NCI-H524 (cell line): ENCODE data around the gene MAD1L1.

ENCODE experiments used
- DNase-seq, 2 experiments: peaks; one replicate each; lab custom pipeline; 2025; lab: John Stamatoyannopoulos, UW

The MAD1L1 gene

DNA sequence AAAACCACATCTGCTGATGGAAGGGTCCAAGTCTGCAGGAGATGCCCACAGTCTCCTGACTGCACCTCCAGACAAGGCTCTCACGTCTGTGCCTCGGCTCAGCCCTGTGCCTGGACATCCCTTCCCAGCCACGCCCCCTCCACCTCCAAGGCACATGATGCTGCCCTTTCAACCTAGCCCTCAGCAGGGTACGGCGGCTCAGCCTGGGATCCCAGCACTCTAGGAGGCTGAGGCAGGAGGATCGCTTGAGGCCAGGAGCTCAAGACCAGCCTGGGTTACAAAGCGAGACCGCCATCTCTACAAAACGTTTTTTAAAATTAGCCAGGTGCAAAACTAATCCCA, 14.3 kb downstream of the MAD1L1 start:
- no peak for DNase-seq

DNA sequence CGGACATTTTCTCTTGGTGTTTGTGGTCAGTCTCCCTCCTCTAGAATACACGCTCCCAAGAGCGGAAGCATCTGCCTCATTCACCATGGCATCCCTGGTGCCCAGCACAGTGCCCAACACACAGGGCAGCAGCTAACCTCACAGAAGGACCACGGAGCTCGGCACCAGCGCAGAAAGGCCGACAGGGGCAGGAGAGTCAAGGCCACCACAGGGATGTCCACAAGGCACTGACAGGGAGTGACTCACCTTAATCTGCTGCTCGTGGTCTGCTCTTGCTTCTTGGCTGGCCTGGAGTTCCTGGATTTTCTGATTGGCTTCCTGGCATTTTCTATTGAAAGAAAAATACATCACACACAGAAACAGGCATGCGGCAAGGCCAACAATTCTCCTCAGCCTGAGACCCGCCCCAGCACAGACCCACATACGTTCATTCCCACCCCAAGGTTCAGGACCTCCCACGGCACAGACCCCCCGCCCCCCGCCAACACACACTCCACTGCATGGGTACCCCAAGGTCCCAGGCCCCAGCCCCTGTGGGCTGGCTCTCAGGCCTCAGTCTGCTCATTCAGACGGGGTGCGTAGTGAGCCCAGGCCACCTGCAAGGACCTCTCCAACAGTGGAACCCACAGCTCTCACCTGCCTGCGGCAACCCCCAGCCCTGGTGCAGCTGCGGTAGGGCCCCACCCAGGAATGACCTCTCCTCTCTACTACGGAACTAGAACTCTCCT, 14.9 kb downstream of the MAD1L1 start:
- DNase-seq: no peak

DNA sequence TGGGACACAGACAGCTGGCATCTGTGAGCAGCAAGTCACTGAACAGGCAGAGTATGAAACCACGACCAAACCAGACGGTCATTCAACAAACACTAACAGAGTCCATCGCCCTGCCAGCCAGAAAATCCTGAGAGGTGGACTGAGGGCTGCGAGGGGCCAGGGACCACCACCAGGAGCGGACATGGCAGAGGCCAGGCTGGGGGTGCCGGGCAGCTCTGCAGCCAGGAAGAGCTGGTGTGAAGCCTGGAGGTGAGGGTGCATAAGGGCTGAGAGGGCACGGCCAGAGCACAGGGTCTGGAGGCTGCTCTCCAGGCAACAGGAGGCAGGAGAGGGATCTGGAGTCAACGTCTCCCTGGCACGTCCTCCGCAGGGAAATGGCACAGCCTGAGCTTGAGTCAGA, 15.5 kb downstream of the MAD1L1 start:
- DNase-seq: no peak

DNA sequence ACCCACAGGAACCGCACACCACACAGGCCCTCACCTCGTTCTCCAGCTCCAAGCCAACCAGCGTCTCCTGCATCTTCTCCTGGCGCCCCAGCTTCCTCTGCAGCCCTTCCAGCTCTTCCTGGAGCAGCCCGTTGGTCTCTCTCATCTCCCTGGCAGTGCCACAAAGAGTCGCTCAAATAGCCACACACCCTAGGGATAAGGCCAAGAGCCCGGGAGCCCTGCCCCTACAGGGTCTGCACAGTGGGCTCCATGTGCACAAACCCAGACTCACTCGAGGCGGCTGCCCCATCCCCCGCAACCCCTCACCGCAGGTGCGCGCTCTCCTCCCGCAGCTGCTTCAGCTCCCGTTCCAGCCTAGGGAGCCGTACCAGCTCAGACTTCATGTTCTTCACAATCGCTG, 16.9 kb downstream of the MAD1L1 start:
- no peak for DNase-seq

DNA sequence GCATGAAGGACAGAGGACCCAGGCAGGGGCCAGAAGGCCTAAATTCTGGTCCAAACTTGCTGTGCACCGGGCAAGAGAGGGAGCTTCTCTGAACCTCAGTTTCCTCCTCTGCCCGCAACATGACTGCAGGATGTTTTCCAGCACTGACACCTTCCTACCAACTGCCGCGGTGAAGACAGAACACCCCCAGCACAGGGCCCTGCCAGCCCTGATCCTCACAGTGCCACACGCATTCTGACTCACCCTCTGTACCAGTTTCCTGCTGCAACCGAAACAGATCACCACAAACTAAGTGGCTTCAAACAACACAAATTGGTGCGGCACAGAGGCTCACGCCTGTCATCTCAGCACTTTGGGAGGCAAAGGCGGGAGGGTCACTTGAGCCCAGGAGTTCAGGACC, 18.1 kb downstream of the MAD1L1 start:
- DNase-seq: no peak

DNA sequence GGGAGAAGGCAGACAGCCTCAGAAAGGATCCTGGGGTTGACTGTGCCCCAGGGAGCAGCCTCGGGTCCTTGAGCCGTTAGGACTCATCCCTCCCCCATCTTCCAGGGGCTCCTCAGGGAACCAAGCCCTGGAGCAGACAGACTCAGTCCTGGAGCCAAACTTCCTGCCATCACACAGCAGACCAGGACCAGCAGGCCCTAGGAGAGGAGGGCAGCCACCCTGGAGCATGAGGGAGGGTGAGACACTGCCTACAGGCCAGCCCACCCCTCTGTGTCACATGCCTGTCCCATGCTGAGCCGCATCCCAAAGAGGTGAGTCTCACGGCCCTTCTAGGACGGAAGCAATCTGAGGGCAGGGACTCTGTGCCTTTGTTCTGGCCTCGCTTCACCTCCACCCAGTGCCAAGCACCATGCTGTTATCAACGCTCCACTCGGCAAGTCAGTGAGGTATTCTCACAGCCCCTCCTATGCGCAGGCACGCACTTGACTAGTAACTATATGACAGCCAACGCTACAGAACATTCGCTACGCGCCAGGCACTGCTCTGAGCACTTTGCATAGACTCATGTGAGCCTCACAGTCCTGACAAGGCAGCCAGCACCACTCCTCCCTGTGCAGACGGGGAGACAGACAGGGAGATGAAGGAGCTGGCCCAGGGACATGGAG, 19.1 kb downstream of the MAD1L1 start:
- no peak for DNase-seq

DNA sequence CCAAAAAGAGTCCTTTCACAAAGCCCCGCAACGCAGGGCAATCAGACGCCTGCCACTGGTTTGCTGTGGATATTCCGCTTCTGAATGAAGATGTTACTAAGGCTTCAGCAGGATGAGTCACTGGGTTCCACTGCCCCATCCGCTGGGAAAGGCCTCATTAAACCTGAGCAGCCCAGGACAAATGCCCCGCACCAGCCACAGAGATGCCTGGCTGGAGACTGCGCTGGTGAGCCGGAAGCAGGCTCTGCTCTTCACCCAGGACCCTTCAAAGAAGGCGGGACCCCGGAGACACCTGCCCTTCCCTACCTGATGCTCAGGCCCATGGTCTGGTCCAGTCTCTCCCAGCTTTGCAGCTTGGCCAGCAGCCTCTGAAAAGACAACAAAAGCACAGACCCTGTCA, 19.8 kb downstream of the MAD1L1 start:
- no peak for DNase-seq

DNA sequence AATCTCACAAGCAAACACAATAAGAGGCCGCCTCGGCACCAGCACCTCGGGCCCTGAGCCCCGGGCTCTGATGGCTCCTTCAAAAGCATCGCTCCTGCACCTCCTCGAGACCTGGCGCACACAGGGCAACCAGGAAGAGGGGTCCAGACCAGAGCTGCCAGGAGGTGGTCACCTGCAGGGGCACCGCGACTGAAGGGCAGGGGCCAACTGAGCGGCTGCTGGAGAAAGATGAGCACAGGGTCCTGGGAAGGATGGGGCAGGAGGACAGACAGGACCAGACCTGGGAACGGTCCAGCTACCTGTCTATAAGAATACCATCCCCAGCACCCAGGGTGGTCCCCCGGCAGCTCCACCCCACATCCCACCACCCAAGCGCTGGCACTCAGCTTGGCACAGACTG, 20.8 kb downstream of the MAD1L1 start:
- no peak for DNase-seq

DNA sequence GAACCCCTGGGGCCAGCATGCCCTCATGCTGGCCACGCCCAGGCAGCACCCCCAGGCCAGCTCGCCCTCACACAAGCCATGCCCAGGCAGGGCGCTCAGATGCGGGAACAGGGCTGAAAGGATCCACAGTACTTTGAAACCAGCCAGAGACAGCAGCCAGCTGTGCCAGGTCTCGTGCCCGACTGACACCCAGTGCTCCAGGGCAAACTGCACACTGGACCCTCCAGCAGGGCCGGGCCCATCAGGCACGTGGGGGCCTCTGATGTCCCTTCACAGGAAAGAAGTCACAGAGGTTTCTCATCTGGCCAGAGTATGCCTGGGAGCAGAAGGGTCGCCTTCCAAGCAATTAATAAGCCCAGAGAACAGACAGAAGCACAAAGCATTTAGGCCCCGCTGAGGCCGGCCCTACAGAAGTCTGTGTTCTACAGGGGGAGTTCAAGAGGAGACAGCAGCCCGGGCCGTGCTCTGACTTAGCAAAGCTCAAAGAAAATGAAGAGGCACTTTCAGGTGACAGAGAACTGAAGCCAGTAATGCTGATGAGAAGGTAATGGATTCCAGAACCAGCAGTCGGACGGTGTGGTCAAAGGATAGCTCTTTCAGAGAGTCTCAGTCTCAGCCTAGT, 21.4 kb downstream of the MAD1L1 start:
- no peak for DNase-seq

DNA sequence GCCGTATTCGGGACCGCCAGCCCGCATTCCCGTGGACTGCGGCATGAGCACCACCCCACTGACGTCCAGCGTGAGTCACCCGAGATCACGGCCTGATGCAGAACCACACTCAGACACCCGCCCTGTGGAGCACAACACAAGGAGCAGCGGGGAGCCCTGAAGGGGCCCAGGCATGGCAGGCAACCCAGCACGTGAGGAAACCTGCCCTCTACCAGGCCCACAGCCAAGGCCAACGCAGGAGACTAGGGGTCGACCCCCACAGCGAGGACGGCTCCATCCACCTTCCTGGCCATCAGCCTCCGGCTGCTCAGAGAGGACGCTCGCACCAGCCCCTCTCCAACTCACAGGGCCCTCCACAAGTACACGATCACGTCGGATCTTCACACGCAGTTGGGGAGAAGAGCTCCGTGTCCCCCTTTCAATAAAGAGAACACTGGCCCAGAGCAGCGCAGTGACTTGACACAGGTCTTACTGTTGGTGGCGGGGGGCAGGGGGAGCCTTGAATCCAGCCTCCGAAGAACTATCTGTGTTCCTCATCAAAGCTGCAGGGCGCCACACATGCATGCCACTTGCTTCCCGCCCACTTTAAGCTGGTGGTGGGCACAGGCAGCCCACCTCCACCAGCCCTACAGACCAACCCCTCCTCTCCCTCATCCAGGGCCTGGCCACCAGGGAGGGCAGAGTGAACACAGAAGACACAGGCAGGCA, 22.0 kb downstream of the MAD1L1 start:
- DNase-seq: no peak

DNA sequence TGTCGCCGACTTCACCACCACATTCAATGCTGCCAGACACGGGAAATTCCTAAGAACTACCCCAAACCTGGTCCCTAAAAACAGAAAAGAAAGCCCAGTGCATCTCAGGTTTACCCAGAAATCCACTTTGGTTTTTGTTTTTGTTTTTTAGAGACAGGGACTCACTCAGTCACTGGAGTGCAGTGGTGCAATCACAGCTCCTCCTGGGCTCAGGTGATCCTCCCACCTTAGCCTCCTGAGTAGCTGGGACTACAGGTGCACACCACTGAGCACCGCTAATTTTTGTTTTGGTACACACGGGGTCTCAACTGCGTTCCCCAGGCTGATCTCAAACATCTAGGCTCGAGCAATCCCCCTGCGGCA, 22.8 kb downstream of the MAD1L1 start:
- DNase-seq: no peak

DNA sequence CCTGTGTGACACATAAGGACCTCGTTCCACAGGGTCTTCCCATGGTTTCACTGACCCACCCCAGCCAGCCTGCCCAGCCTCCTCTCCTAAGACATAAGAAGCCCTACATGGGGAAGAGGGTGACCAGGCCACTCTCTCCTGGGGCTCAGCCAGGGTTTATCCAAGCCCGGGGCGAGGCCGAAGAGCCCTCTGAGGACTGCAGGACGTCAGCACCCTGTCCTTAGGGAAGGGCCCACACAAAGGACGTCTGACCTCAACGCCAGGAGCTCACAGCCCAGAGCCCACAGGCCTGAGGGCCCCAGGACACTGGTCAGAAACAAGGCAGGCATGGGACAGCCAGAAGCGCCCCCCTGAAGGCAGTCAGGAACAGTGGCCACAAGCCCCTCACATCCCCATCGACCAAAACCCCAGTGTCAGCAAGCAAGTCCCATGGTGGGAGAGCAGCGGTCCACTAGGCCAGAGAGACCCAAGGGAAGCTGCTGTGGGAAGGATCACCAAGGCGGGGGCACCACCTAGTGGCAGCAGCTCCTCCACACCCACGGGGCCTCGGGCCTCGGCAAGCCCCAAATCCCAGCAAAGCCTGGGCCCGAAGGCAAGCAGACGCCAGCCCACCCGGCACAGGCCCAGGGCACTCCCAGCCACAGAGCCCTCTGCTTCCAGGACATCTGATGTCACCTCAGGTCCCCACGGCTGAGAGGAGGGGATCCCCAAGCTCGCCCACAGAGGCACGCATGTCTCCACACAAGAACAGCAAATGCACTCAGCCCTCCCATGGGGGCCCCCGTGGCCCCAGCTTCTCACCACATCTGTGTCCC, 23.4 kb downstream of the MAD1L1 start:
- peak; percentile 26 to 54 for DNase-seq

DNA sequence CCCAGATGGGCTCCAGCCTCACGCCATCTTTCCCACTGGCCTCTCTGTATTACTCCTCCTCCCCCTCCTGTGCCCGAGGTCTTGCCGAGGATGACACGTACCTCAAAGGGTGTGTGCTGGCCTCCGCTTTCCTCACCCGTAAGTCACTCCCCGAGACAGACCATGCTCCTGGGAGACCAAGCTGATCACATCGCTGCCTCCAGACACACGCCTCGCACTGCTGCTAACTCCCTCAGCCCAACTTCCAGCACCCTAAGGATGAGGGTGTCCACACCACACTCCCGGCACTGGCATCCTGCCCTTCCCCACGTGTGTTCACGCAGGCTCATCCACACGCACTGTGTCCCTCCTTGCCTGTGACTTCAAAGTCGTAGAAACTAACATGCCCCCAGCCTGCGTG, 24.0 kb downstream of the MAD1L1 start:
- DNase-seq: no peak

DNA sequence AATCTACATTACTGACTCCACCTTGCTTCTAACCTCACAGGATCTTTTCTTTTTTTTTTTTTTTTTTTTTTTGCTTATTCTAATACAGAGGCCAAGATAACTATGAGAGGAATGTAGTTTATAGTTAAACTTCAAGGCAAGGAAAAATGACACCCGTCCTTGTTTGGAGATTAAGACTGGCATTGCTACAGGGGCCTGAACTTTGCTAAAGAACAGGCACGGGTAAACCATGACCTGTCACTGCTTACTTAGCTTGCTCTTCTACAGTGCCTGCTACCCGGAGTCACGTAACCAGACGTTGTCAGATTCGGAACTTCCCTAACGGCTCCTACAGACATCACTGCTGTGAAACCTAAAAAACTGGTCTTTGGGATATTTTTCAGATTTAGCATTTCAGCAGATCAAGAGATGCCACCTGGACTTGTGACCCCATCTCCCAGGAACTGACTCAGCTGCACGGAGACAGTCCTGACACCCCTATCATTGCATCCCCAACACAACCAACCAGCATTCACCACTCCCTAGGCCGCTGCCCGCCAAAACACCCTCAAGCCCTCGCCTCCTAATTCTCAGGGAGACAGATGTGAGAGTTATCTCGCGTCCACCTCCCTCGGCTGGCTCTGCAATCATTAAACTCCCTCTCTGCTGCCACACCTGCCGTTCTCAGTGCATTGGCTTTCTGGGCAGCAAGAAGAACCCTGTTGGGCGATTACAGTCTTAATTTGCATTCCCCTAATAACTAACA, 27.5 kb downstream of the MAD1L1 start:
- DNase-seq: no peak

DNA sequence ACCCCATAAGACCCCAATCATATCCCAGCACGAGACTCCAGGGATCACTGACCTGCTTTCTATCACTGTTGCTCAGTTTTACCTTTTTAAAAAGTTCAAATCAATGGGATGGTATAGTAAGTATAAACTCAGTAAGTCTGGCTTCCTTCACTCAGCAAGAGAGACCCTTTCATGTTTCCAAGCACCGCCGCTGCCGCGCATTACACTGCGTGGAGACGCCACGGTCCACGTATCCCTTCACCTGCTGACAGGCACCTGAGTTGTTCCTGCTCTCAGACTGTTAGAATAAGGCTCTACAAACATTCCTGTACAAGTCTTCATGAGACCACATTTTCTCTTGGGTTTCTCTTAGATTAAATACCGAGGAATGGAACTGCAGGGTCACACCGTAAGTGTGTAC, 28.3 kb downstream of the MAD1L1 start:
- no peak for DNase-seq

DNA sequence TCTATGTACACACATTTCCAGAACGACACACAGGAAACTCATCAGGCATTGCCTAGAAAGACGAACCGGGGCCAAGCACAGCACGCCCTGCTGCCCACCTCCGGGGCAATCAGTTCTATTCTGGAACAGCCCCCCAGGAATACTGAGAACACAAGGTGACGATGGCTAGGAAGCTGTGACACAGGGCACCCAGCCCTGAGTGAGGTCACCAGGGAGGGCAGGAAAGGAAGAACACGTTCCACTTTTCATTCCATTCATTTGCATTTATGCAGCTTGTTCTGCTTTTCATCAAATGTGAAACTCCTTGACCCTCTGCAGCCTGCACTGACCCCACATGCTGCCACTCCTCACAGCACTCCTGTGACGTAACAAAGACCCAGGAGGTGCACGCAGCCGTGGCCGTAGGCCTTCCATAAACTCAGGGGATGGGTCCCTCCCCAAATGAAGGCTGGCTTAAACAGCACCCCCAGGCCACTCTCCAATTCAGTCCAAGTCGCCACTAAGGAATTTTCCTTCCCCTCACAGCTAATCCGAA, 28.9 kb downstream of the MAD1L1 start:
- DNase-seq: no peak

DNA sequence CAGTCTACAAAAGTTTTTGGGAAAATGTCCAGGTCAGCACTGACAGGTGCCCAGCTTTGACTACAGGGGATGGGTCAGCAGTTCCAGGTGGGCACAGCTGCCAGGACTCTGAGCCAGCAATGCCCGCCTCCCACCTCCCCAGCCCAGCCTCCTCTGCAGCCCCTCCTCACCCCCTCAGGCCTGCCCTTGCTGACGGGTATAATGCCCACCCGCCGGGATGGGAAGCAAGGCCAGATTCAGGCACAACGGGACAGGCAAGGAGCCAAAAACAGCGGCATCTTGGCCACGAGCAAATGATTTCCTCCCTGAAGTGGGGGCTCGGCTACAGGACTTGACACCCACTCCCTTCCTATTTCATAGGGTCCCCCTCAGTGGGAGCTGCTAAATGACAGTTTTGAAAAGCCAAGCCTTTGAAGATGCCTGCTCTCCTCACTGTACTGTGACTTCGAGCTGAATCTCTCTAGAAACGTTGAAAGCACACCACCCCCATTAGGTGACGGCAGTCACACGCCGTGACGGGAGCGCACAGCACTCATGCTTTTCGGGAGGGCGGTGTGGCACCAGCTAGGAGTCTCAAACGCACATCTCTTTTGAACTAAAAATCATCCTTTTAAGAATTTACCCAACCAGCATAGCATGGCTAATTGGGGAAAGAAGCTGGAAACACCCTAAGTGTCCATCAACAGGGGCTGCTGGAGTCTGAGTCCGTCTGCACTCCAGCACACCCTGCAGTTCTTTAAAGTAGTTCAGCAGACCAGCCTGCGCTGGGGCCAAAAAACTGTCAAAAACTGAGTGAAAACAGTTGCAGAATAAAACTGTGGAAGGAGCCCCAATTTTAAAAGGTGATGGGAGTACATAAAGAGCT, 29.6 kb downstream of the MAD1L1 start:
- no peak for DNase-seq

DNA sequence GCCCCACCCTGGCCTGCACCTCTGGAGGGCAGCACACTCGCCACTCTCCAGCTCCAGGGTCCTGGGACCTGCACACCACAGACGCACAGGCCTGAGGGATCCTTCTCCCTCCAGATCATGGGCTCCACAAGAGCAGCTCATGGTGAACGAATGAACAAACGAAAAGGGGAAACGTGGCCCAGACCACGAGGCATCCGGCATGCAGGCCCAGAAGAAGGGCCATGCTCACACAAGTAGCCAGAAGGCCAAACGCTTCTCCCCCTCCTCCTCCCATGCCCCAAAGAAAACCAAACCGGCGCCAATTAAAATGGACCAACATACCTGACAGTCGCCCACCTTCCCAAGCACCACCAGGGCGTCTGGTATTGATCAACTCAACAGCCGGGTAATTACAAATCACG, 30.4 kb downstream of the MAD1L1 start:
- DNase-seq: no peak

DNA sequence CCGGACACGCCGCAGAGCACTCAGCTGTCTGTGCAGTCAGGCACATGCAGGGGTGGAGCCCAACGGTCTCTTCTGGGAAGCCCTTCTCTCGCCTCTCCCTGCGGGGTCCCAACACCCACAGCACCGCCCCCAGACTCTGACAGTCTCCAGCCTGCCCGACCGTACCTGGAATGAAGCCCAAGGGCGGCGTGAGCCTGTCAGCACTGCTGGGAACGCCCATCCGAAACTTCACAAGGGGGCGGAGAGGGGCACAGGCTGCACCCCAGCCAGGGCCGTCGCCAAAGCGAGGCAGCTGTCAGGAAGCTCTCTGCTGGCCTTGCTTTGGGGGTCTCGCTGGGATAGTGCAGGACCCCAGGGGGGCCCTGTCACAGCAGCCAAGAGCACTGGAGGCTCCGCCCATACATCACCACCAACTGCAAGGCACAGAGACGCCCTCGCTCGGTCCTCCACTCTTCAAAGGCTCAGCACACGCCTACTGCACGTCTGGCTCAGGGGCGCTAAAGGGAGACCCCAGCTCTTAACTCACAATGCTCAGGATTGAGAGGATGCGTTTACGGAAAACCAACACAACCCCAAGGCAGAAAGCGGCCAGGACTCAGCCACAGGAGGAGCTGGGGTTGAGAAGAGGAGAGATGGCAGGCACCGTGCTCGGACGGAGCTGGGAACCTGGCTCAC, 30.9 kb downstream of the MAD1L1 start:
- no peak for DNase-seq

DNA sequence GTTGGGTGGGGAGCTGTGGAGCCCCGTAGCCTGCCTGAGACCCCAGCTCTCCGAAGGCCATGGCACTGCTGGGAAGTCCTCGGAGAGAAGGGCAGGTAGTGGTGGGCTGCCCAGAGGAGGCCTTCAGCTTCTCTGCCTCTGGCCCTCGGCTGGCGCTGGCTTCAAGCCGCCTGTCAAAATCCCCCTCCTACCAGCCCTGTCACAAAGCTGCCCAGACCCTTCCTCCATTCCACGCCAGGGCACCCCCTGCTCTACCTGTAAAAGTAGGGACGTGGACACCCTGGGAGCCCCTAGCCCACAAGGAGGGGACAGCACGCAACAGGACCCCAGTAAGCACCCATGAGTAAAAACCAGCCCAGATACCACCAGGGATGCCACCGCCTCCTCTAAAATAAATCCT, 31.6 kb downstream of the MAD1L1 start:
- no peak for DNase-seq
